ENCODE results near the gene SMDT1.
A peak's percentile ranks its signal among the peaks of the same experiment; 100 is the strongest.

DNA sequence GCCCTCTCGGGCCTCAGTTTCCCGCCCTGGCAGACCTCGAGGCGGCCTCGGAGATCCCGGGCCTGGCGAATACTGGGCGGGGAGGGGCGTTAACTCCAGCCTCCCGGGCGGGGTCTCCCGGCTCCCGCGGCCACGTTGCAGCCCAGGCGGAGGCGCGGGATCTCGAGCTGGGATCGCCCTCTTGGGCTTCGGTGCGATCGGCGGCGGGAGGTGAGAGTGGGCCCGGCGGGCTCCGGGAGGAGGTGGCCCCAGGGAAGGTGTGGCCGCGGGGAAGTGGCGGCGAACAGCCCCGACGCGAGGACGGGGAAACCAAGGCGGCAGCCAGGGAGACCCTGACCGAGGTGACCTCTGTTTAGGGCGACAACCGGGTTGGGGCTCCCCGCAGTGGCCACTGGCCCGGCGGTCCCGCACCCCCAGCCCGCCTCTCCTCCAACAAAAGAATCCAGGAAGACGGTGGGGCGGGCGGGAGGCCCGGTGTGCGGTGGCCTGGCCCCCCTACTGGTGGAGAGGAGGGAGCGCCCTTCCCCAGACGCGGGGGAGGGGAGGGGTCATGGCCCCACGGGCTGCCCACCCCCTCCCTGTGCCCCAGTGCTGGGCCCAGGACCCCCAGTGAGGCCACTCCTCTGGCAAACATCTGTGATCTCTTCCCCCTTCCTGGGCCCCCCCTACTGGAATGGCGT is 5.2 kb upstream of the SMDT1 start, which contains the start of gene PHETA2:
- TF ChIP-seq, protein P1, sequence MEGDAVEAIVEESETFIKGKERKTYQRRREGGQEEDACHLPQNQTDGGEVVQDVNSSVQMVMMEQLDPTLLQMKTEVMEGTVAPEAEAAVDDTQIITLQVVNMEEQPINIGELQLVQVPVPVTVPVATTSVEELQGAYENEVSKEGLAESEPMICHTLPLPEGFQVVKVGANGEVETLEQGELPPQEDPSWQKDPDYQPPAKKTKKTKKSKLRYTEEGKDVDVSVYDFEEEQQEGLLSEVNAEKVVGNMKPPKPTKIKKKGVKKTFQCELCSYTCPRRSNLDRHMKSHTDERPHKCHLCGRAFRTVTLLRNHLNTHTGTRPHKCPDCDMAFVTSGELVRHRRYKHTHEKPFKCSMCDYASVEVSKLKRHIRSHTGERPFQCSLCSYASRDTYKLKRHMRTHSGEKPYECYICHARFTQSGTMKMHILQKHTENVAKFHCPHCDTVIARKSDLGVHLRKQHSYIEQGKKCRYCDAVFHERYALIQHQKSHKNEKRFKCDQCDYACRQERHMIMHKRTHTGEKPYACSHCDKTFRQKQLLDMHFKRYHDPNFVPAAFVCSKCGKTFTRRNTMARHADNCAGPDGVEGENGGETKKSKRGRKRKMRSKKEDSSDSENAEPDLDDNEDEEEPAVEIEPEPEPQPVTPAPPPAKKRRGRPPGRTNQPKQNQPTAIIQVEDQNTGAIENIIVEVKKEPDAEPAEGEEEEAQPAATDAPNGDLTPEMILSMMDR (IDR thresholded peaks at IDR 0.05; ENCODE audit: low read length): peak; percentile 19; the same call in 1 of the 2 replicates
- TF ChIP-seq EZH2phosphoT487 (IDR thresholded peaks at IDR 0.05; ENCODE audit: low read length): no peak
